Activated CD8-positive, alpha-beta T cell treated with anti-CD3 and anti-CD28 coated beads, Interleukin-2, amount 10 ng/mL, durations not matched to agents 7 days and 5 days (primary cell): Measurements from ENCODE around the gene FOXA2. TPM values are rescaled to one million over a fixed set of nuclear protein-coding genes. Genes with fewer than 3 reads are reported as not detected.
A peak's percentile ranks its signal among the peaks of the same experiment; 100 is the strongest.
"Not testable (repeated sequence)": the region's sequence is repeated elsewhere in the genome, so short reads cannot be mapped to it uniquely, and the experiment has no call there.

Experiments
- ATAC-seq: fragments of 150-1000 bp; cut with Tn5 transposase; one replicate; pipeline ENCODE4 v1.10.0; 2021; ENCODE audit warnings: moderate library complexity
- CTCF ChIA-PET: fragments of 350-600 bp; sonication (Branson Sonifier 250); formaldehyde crosslinking; loops from one replicate; lab custom pipeline; 2021; ENCODE audit warnings: antibody characterized with exemption; lab: Charles Lee
- POLR2A ChIA-PET: fragments of 350-600 bp; sonication (Branson Sonifier 250); formaldehyde crosslinking; loops from one replicate; lab custom pipeline; 2021; ENCODE audit warnings: antibody characterized with exemption; lab: Charles Lee
- DNase-seq: peaks from one replicate; pipeline ENCODE4 v3.0.0-alpha.2; 2020
- H3K27ac Mint-ChIP-seq: one replicate; pipeline ENCODE4 v1.8.0; 2021; ENCODE audit warnings: mild to moderate bottlenecking, mixed read lengths
- H3K27me3 Mint-ChIP-seq: one replicate; pipeline ENCODE4 v1.8.0; 2021; ENCODE audit warnings: low read depth, mixed read lengths
- H3K36me3 Mint-ChIP-seq: one replicate; pipeline ENCODE4 v1.8.0; 2021; ENCODE audit warnings: low read depth, mixed read lengths
- H3K4me1 Mint-ChIP-seq: one replicate; pipeline ENCODE4 v1.8.0; 2021; ENCODE audit warnings: low read depth, mixed read lengths
- H3K4me3 Mint-ChIP-seq: one replicate; pipeline ENCODE4 v1.8.0; 2021; ENCODE audit warnings: mild to moderate bottlenecking, mixed read lengths
- H3K9me3 Mint-ChIP-seq: one replicate; pipeline ENCODE4 v1.8.0; 2022; ENCODE audit warnings: mixed read lengths; ENCODE audit not compliant: insufficient read depth
- total RNA-seq, 2 experiments: library from RNA; stranded (reverse); gene quantifications; one replicate each; pipeline ENCODE4 v1.2.3, GENCODE V29; 2021

FOXA2 gene
- total RNA-seq, 2 experiments from 2014 or later: not detected

DNA sequence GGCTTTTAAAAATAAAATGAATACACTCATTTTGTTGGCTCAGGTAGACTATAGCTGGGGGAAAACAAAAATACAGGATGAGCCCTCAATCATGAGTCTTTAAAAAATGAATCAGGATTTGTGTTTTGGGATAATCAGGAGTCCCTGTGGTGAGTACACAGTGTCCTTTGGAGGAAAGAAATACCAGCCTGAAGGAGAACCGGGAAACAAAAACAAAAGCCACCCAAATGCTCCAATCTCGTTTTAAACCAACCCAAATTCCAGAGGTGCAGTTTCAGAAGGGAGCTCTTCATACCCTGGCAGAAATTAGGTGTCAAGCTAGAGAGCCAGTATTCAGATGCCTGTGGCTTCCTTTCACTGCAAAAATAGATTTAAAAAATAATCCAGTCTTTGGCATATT, 23.3 kb upstream of the FOXA2 start:
- no peaks in the 10 kb centered on the region for H3K36me3 Mint-ChIP-seq
- H3K27me3 Mint-ChIP-seq: no peaks in the 10 kb centered on the region
- CTCF ChIA-PET: no interaction called here
- H3K27ac Mint-ChIP-seq: no peak overlapping the region
- H3K4me3 Mint-ChIP-seq: no peak overlapping the region
- H3K9me3 Mint-ChIP-seq: no peaks in the 10 kb centered on the region
- ATAC-seq (no peak), DNase-seq (no peak)
- POLR2A ChIA-PET: no interaction called here
- no peaks in the 10 kb centered on the region for H3K4me1 Mint-ChIP-seq

DNA sequence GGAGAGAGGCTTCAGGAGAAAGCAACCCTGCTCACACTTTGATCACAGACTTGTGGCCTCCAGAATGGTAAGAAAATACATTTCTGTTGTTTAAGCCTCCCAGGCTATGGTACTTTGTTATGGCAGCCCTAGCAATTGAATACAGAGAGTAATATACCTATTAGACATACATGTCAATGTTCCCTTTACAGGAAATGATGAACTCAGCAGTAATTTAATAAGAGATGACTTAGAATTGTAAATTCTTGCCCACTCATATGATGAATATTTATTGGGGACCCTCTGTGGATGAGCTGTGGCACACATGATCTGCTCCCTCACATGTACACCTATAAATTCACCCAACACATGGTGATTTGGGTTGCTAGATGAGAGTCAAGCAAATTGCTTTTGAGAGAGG, 20.4 kb upstream of the FOXA2 start:
- POLR2A ChIA-PET: no interaction called here
- Mint-ChIP-seq H3K4me1 (no peaks in the 10 kb centered on the region), H3K4me3 (no peak overlapping the region), H3K27me3 (no peaks in the 10 kb centered on the region), H3K9me3 (no peaks in the 10 kb centered on the region), H3K36me3 (no peaks in the 10 kb centered on the region), H3K27ac (no peak overlapping the region)
- CTCF ChIA-PET: no interaction called here
- no peak for DNase-seq
- no peak for ATAC-seq

DNA sequence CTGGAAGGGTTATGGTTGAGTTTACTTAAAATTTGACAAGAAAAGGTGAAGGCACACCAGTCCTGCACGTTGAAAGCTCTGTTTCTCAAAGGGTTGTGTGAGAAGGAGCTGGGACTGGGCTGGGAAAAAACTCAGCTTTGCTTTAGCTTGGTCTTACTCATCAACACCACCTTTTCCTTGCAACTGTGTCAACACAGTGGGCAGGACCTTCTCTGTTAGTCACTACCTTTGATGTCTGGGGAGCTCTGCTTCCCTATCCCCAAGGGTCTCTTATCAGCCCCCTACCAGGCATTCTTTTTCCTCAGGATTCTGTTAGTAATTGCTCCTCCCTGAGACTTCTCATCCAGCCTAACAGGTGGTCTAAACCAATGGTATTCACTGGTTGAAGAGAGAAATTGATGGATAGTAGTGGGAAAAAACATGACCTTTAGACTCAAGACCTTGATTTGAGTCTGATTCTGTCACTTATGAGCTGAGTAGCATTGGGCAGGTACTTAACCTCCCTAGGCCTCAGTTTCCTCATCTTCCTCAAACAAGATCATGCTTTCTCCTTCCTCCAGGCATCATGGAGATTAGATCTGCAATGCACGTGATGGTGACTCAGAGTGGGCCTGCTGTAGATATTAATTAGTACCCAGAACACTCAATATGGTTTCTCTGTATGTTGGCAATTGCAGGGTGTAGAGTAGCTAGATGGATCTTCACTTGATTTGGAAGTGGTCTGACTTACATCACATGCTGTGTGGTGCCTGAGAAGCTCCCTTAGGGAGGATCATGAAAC, 17.2 kb upstream of the FOXA2 start:
- ATAC-seq (no peak), DNase-seq (no peak)
- Mint-ChIP-seq H3K36me3 (no peaks in the 10 kb centered on the region), H3K9me3 (no peaks in the 10 kb centered on the region), H3K27ac (no peak overlapping the region), H3K4me3 (no peak overlapping the region), H3K27me3 (no peaks in the 10 kb centered on the region), H3K4me1 (no peaks in the 10 kb centered on the region)
- CTCF ChIA-PET: no interaction called here
- POLR2A ChIA-PET: no interaction called here

GRCh38 chr20:22599258-22599657, 14.9 kb upstream of the FOXA2 start:
- H3K4me3 Mint-ChIP-seq, H3K9me3 Mint-ChIP-seq, DNase-seq, H3K4me1 Mint-ChIP-seq, H3K27ac Mint-ChIP-seq, H3K36me3 Mint-ChIP-seq, H3K27me3 Mint-ChIP-seq, CTCF ChIA-PET, ATAC-seq: not testable (repeated sequence)
- POLR2A ChIA-PET: interaction anchor here (0.6 kb wide), 1 partner anchor 343 kb away, joined by 5 read pairs; no protein-coding TSS in a partner anchor

GRCh38 chr20:22597303-22597702, 12.9 kb upstream of the FOXA2 start:
- Mint-ChIP-seq H3K36me3 (no peaks in the 10 kb centered on the region), H3K27me3 (peaks cover 2% of the 10 kb centered on the region), H3K4me3 (no peak overlapping the region), H3K27ac (no peak overlapping the region), H3K9me3 (no peaks in the 10 kb centered on the region), H3K4me1 (no peaks in the 10 kb centered on the region)
- no peak for ATAC-seq
- no peak for DNase-seq
- ChIA-PET POLR2A (no interaction called here), CTCF (interaction anchor here (1.0 kb wide), 1 partner anchor 11 kb away, joined by 3 read pairs; no protein-coding TSS in a partner anchor)

- POLR2A ChIA-PET: no interaction called here
- DNase-seq: no peak
- H3K9me3 Mint-ChIP-seq: no peaks in the 10 kb centered on the region
- peaks cover 35% of the 10 kb centered on the region for H3K27me3 Mint-ChIP-seq
- H3K4me3 Mint-ChIP-seq: no peak overlapping the region
- CTCF ChIA-PET: no interaction called here
- no peak for ATAC-seq
- H3K27ac Mint-ChIP-seq: no peak overlapping the region
- H3K4me1 Mint-ChIP-seq: no peaks in the 10 kb centered on the region
- H3K36me3 Mint-ChIP-seq: peaks cover 2% of the 10 kb centered on the region
Observed at GRCh38 chr20:22590662-22591061, 6.3 kb upstream of the FOXA2 start.

DNA sequence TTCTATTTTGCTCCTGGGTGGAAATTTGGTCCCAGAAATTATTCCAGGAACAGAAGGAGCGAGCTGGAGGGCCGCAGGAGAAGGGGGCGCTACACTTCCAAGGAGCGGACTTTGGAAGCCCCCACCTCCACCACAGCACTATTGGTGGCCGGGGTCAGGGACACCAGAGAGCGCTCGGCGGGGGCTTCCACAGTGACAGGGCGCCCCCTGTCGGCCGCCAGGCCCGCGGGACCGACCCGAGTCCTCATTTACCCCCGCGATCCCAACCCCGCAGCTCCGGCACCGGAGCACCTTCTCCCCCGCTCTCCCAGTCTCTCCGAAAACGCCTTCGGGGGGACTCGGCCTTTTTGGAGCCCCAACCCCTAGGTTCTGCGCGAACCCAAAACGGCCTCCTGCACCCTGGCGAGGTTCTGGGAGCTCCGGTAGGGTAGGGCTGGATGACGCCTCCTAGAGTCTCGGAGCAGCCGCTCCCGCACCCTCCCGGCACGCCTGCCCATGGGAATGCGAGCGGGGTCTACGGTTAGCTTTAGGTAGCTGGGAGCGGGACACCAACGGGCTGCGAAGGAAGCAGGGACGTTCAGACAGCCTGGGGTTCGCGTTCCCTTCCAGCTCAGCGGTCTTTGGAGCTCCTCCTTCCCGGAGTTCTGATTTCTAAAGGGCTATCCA, 2.4 kb upstream of the FOXA2 start:
- CTCF ChIA-PET: interaction anchor here (0.8 to 1.5 kb wide), 9 partner anchors 8 to 252 kb away, joined by 3 to 20 read pairs (median 3); no protein-coding TSS in a partner anchor
- Mint-ChIP-seq H3K27me3 (peaks cover 55% of the 10 kb centered on the region), H3K4me1 (peaks cover 1% of the 10 kb centered on the region)

GRCh38 chr20:22585786-22586493, 1.6 kb upstream of the FOXA2 start:
- H3K36me3 Mint-ChIP-seq: peaks cover 7% of the 10 kb centered on the region
- H3K27me3 Mint-ChIP-seq: peaks cover 63% of the 10 kb centered on the region
- no peak overlapping the region for H3K27ac Mint-ChIP-seq
- no peak for ATAC-seq
- H3K4me1 Mint-ChIP-seq: peaks cover 2% of the 10 kb centered on the region
- no peak for DNase-seq
- no peak overlapping the region for H3K4me3 Mint-ChIP-seq
- ChIA-PET CTCF (interaction anchor here (0.8 to 1.5 kb wide), 7 partner anchors 9 to 251 kb away, joined by 3 to 20 read pairs (median 4); no protein-coding TSS in a partner anchor), POLR2A (no interaction called here)
- H3K9me3 Mint-ChIP-seq: no peaks in the 10 kb centered on the region

More for the DNA sequence above, 2.4 kb upstream of the FOXA2 start:
- H3K27ac Mint-ChIP-seq: no peak overlapping the region
- ATAC-seq (no peak), DNase-seq (no peak)
- no peaks in the 10 kb centered on the region for H3K9me3 Mint-ChIP-seq
- H3K4me3 Mint-ChIP-seq: no peak overlapping the region
- POLR2A ChIA-PET: no interaction called here
- peaks cover 4% of the 10 kb centered on the region for H3K36me3 Mint-ChIP-seq

DNA sequence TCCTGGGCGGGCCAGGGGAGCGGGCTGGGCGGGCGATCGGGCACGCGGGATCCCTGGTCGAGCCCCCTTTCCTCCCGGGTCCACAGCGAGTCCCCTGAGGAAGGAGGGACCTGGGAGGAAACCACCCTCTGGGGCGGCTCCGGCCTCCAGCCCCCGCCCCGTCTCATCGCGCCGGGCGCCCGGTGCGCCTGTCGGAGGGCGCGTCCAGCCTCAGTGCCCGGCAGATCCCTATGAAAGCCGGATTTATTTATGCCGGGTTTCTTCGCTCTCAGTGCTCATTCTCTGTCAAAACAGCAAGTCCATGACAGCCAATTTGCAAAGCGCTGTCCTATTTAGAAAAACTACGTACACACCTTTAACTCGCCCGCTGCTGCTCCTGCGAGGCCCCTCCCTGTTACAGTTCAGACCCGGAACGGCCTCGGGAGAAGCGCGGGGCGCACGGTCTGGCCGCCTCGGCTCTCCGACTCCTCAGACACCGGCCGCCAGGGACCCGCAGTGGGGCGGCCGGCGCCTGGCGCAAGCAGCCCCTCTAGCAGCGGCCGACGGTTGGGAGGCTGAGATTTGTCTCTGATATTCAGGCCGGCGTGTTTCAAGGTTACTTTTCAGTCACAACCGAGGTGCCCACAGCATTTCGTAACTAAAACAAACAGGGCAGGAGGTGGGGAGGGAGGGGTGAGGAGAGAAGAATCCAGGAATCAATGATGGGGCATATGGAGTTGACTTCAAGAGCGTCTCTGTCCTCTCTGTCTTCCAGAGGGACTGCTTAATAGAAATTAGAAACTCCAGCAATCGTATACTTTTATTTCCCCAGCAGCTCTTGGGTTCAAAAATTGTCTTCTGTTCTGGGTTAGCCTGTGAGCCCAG, 782 bp upstream of the FOXA2 start:
- Mint-ChIP-seq H3K9me3 (no peaks in the 10 kb centered on the region), H3K27ac (peak overlapping the region; percentile 66), H3K4me3 (no peak overlapping the region), H3K27me3 (peaks cover 69% of the 10 kb centered on the region), H3K4me1 (peaks cover 2% of the 10 kb centered on the region), H3K36me3 (peaks cover 8% of the 10 kb centered on the region)
- no peak for ATAC-seq
- CTCF ChIA-PET: interaction anchor here (1.4 kb wide), 1 partner anchor 243 kb away, joined by 3 read pairs; no protein-coding TSS in a partner anchor
- no peak for DNase-seq
- POLR2A ChIA-PET: no interaction called here

GRCh38 chr20:22583773-22584521, 425 bp downstream of the FOXA2 start:
- Mint-ChIP-seq H3K36me3 (peaks cover 8% of the 10 kb centered on the region), H3K27me3 (peaks cover 73% of the 10 kb centered on the region), H3K27ac (peak overlapping the region; percentile 57), H3K4me3 (no peak overlapping the region), H3K9me3 (no peaks in the 10 kb centered on the region), H3K4me1 (peaks cover 2% of the 10 kb centered on the region)
- ChIA-PET POLR2A (no interaction called here), CTCF (no interaction called here)
- DNase-seq (no peak), ATAC-seq (no peak)
